HUDEP-2 (cell line): ENCODE results near the gene LAMB4.

Experiments used
- DNase-seq, 76 experiments: peaks; one replicate each; lab custom pipeline; 2025; ENCODE audit not compliant: unreplicated experiment in 76 of 76; lab: John Stamatoyannopoulos, UW

LAMB4 gene

DNA sequence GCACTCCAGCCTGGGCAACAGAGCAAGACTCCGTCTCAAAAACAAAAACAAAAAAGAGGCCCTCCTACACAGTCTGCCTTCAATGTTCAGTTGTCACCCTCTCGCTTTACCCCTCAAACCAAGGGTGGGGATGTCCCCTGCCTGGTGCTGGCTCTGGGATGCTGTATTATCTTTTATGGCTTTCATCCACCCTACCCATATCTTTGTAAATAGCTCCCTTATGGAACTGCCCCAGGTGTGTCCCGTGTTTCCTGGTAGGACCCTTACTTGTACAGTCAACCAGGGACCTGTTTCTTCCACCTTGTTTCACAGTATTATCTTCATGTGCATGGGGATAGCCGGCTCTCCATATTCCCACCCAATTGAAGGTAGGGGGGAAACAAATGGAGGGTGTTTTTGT, 111.5 kb downstream of the LAMB4 start:
- DNase-seq, result no peak

DNA sequence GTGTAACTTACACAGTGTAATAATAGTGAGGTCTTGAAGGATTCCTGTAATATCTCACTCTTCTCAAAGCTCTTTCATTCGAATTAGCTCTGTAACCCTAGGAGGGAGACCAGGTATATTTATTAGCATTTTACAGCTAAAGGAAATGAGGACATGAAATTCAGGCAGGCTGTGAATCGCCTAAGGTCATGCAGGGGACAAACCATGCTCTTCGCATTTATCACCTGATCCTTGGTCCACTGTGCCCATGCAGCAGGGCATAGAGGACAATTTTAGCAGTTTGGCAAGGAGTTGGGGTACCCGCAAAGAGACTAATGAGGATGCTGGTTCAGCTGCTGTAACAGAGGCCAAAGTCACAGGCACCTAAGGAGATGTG, 112.4 kb downstream of the LAMB4 start:
- no peak for DNase-seq

DNA sequence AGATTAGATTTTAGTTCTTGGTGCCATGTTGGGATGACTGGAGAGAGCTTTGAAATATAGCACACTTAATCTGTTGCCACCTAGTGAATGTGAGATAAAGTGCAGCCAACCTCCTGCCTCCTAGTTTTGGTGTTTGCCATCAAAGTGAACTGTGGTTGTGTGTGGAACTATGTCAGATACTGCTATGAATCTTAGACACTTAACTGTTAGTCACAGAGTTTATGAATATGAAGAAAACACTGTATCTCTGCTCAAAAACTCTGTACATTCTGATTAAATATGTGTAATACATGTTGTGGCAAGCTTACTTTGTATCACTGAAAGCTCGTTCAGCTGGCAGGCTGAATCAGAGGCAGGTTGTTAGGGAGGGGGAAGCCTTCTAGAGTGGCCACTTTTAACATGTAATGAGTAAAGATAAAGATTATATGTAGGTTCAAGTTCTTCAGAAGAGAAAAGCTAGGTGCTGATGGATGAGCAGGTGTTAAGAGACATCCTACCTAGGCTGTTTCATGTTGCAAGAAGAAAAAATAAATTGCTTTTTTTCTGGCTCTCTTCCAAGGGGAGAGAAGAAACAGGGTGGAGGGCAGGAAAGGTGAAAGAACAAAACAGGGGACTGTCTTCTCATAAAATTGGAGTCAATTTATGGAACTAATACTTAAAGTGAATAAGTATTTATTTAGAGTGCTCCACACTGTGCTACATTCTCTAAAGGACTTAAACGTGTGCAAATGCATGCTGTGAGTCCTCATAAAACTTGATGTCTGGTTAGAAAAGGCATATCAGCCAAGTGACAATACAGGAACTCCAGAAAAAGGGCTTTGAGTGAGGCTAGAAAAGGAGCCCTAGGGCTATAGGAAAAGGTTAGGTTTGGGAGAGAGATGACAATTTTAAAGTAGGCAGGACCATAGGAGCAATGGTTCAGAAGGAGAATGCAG, 113.1 kb downstream of the LAMB4 start:
- DNase-seq, result peak in 4 of 76 experiments; percentile 1 to 8 (median 4)

DNA sequence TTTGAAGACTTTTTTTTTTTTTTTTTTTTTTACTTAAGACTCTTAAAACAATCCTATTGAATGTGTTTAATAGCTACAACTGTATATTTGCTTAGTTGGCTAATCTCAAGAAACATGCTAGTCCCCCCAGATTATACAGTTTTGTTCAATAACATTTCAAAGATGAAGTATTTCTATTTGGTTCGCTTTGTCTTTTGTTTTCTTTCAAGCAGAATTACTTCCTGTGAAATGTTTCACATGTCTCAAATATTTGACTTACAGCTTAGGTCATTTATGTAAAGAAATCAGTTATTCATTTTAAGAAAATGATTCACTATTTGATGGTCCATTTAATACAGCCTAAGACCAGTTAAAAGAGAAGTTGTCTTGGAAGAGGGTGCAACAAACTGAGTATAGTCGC, 114.4 kb downstream of the LAMB4 start:
- DNase-seq, result no peak

DNA sequence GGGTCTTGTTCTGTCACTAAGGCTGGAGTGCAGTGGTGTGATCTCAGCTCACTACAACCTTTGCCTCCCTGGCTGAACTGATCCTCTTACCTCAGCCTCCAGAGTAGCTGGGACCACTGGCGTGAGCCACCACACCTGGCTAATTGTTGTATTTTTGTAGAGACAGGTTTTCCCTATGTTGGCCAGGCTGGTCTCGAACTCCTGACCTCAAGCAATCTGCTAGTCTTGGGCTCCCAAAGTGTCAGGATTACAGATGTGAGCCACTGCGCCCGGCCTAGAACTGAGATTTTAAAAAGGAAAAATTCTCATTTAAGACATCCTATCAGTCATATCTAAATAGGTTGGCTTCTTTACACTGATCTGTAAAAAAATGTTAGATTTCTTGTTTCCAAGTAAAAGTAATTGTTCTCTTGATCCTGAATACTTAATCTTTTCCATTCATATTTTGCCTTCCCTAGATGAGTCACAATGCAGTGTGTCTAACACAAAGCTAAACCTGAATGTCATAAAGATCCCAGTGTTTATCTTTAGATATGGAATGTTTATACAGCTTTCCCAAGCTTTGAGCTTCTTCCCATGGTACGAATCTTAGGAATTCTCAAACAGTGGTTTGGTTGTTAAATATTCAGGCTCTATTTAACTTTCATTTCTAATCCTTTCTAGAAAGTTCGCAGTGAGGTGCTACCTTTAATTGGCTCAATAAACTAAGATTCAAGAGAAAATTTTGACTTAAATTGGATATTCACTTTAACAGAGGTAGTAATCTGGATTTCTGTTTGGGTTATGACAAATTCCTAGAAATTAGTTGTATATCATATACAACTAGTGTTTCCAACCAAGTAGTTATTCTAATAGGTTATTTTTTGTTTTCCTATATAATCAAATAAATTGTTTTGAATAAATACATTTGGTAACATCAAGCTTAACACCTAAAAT, 115.1 kb downstream of the LAMB4 start:
- no peak for DNase-seq

DNA sequence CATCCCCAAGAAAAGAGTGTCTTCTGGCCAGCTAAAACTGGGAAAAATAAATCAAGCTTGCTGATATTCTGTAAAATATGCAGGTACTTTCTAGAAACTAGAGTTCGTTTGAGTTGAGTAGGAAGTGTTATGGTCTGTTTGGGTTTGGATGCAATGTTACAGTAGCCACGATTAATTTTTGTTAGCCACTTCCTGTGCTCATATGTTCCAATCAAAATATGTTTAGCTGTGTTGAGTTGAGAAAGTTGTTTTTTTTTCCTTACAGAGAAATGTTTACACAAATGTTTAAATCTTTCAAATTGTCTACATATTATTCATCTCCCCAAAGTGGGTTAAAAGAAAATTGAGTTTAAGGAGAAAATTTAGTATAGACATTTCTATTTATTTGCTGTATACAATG, 115.9 kb downstream of the LAMB4 start:
- DNase-seq, result no peak

DNA sequence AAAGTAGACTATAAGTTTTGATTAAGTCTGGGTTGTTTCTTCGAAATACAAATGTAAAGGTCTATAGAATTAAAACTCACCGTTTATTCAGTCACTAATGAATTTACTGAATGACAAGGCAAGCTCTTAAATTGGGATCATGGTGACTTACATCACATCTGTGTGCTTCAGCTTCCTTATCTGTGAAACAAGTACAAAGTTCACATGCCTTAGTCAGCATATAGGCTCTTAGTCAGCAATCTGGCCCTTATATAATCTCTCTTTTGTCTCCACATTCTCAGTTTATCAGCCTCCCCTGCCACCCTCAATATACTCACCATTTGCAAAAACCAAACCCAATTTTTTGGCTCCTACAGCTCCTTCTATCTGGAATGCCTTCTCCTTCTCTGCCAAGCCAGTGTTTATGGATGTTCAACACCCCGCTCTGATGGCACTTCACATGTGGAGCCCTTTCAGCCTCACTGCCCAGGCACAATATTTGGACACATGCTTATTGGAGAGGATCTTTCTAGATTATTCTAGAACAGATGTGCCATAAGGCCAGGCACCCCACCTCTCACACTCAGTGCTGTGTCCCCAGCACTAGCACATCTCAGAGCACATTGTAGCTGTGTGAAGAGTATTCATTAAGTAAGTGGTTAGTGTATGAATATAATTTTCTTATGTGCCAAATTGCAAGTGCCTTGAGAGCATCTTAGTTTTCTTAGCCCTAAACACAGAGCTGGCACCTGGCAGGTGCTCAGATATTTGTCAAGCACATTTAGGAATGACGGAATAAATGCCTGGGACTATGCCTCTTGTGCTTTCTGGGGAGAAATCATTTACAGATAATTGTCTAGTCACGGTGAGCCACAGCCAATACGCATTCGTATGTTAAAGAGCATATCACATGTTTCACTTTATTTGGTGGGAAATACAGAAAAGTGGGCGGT, 117.4 kb downstream of the LAMB4 start:
- peak in 24 of 76 experiments; percentile 1 to 74 (median 25) for DNase-seq

DNA sequence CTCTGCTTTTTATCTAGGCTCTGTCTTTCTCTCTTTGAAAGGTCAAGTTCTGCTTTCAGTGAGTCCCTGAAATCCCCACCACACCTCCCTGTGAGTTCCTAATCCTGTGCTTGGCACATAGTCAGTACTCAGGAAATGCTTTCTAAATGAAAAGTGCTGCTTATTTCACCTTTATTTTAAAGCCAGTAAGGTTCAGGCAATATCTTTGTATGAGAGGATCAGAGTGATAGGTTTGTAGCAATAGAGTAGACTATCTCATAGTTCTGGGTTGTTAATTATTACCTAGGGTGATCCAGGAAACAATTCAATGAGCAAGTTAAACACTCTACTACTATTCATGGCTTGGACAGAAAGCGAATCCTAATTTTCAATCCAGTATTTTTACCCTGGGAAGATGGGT, 119.8 kb downstream of the LAMB4 start:
- no peak for DNase-seq

DNA sequence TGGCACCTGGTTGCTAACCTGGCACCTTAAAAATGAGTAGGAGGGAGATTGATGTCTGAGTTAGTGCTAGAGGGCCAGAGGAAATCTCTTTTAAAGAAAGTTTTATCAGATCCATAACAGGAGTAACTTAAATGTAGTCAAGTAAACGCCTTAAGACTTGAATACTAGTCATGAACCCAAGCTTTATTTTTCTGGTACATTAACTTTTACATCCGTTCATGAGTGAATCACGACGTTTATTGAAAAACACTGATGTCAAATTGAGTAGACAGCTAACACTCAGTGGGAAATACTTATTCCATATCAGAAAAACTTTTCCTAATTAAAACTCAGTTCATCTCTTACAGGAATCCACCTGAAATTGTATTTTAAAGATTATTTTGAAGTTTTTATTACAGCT, 120.3 kb downstream of the LAMB4 start:
- no peak for DNase-seq

DNA sequence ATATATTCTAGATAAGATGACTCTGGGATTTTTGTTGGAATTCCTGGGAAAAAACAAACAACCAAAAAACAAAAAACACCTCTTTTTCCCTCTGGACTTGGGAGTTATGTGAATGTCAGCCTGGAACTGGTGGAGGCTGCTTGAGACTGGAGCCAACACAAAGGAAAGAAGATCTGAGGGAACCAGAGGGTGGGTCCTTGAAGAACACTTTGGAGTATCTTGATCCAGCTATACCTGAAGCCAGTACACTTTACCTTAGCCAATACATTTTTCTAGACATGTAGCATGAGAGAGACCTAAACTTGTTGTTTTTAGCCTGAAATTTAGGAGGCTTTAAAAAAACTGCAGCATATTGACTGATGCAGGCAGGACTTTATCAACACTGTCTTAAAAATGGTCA, 121.3 kb downstream of the LAMB4 start:
- no peak for DNase-seq

DNA sequence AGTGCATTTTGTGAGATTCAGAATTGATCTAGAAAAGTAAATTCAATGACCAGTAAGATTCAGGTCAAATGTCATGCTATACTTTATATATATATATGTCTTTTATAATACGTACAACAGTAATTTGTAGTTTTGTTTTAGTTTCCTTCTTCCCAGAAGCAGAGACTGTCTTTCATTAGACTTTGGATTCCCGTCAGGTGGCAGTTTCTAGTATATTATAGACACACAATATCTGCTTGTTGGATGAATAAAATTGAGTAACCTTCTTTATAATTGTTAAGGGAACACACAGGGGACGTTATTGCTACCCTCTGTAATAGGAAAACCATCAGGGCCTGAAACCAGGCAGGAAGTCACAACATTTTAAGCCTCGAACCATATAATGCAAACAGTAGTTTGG, 121.9 kb downstream of the LAMB4 start:
- DNase-seq, result no peak

DNA sequence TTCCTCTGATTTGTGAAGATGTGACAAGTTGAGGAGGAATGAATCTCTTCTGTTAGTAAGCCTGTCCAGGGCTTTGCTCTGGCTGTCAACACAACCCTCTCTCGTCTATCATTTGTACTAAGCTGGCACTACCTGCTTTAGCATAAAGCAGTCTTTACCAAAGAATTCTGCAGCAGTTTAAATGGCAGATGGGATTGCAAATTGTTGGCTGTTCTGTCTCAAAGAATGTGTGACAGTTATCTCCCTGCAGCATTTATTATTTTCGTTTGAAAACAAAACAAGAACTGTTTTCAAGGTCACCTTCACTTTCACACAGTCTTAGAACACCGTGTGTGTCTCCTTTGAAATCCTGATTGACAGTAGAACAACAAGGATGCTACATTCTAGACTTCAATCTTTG, 122.4 kb downstream of the LAMB4 start:
- no peak for DNase-seq

DNA sequence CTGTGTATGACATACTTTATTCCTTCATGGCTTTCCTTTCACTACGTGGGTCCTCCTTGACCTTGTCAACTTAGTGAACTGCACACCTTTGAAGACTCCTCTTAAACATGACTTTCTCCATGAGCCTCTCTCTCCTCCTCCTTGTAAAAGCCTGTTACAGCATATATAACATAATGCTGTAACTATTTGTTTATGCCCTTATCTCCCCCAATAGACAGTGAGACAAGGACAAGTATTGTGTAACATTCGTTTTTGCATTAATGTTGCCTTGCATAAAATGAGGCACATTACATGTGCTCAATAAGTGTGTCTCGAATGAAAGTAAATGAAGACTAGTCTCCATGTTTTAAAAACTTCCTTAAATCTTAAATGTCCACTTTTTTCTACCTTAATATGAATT, 122.9 kb downstream of the LAMB4 start:
- DNase-seq, result no peak

DNA sequence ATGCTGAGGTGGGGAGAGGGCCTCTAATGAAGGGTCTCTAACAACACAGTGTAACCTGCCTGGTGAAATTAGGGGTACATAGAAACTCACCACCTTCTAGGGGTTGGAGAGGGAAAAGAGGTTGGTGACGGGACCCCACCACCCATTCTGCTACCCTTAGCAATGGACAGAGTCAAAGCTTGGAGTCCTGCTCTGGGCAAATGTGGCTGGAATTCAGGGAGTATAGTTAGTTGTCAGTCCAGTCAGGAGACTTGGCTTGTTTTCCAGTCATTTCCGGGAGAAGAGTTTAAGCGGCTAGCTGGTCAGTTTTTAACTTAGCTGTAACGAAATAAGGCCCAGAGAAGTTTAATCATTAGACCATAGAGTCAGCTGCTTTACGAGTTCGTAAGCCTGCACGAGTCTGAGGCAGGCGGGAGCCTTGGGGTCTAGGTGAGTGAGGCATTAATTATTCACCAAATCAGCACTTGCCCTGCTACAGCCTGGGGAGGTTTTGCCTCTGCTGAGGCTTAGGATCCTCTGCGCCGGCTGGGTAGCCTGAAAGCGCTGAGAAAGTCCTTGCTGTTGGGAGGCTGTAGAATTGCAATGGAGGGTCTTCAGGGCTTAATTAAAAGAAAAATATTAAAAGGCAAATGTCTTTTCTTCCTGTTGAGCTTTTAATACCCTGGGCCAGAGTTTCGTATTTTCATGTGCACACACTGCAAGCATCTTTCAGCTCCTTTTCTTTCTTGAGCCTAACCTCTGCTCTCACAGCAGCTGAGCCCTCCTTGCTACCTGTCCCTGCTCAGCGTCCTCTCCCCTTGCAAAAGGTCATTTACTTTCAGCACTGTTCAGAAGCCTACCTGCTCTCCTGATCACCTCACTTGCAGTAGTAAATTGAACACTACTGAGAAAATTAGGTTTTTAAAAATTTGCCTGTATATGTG, 125.7 kb downstream of the LAMB4 start:
- DNase-seq, result no peak

DNA sequence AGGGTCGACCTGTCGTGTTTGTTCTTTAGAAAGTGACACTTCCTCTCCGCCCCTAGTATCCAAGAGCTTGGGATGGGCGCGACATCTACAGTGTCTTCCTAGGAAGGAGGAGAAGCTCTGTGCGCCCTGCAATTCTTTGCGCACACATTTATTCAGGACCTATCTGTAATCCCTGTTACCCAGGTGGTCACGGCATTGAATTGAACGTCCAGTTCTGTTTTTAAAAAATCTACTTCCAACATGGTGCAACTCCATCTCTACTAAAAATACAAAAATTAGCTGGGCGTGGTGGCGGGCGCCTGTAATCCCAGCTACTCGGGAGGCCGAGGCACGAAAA, 126.6 kb downstream of the LAMB4 start:
- DNase-seq, result no peak

DNA sequence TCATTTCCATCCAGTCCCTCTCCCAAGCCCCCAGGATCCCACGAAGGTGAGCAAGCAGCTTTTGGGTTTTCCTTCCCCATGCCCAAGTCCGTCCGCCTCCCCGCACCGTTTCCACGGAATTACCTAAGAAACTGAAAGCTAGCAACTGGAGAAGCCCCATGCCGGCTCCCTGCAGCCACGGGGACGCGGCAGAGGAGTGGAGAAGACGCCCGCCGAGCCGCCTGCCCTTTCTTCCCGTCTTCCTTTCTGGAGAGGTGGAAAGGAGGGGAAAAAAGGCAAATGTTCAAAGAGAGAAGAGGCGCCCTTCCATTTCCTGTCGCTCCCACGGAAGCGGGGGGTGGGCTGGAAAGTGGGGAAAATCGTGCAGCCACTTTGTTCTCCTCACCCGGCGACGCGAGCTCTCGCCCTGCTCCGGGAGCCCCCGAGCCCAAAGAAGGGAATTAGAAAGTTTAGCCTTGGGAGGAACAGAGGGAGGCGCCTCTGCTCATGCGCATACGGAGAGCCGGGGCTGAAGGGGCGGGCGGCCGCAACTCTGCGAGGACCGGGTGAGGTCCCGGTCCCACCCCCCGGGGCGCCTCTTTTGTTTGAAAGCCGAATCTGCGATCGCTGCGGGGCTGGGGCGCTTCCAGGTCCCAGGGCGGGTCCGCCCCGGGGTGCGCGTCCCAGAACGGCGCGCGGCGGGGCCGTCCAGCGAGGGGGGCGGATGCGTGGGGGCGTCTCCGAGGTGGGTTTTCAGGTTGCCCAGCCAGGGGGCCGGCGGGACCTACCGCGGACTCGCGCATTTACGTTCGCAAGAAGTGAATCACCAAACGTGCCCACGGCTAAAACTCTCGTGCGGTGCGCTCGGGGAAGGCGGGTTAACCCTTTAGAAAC, 127.2 kb downstream of the LAMB4 start, which contains the start of gene LAMB1:
Gene LAMB1, minus strand, starts transcription at position 436 of the 873 bp plus-strand sequence. Its CDS starts 276 bp downstream, at position 160.
- no peak for DNase-seq

DNA sequence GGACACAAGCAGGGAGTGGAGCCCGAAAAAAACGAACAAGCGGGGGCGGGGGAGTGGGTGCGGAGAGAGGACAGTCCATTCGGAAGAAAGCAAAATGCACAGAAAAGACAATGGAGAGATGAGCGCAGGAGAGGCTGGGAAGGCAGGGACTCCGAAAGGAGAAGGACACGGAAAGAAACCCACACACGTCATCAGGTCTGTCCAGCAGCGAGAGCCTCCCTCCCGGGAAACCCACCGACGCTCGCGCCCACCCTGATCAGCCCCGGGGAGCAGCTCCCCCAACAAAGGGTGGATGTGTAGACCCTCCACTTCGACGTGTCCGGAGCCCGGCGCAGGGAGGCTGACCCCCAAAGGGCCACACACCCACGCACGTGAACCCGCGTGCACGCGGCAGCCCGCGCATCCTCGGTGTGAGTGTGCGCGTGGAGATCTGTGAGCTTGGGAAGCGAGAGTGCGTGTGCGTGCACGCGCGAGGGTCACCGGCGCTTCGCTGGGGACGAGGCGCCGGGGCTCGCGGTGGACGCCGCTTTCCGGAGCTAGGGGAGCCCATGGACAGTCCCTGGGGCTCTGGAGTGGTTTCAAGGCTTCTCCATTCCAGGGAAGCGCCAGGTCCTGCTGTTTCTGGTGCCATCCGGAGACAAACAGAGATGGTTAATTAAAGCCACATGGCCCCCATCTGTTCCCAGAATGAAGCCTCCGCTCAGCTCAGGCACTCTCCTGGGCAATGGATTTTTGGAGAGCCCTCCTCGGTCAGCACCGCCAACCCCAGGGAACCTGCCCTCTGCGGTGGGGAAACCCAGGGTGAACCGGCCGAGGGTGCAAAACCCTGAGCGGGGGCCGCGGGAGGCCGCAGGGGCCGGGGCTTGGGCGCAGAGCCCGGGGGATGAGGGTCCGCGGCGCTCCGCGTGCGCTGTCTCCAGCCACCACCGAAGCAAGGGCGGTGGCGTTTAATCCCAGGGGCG, 128.1 kb downstream of the LAMB4 start:
- no peak for DNase-seq
